GM21447 (cell line): ENCODE measurements around the gene PGK2.
"Not testable (repeated sequence)": the region's sequence is repeated elsewhere in the genome, so short reads cannot be mapped to it uniquely, and the experiment has no call there.

ENCODE experiments used
- ATAC-seq: cut with Tn5 transposase; IDR thresholded peaks from one replicate; pipeline ENCODE4 v1.9.1; 2021; ENCODE audit not compliant: unreplicated experiment

The PGK2 gene

DNA sequence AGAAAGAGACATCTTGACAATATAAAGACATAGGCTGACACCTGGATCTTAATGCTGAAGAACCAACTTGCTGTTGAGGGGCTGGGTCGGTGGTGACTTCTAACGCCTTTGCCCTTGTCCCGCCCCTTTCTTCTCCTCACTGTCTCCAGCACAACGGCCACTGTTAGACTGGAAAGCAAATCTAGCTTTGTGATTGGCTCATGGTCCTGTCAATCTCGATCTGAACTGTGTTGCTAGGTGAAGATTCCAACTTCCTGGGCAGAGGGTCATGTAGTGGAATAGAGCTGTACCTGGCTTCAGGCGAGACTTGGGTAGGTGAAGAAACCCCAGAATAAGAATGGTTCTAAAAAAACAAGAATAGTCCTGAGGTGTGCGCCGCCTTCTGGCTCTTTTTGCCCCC lies at the start of gene PGK2:
Gene PGK2, minus strand, starts transcription at position 110 of the 400 bp plus-strand sequence. Its CDS starts 98 bp downstream, at position 12.
- ATAC-seq = no peak

DNA sequence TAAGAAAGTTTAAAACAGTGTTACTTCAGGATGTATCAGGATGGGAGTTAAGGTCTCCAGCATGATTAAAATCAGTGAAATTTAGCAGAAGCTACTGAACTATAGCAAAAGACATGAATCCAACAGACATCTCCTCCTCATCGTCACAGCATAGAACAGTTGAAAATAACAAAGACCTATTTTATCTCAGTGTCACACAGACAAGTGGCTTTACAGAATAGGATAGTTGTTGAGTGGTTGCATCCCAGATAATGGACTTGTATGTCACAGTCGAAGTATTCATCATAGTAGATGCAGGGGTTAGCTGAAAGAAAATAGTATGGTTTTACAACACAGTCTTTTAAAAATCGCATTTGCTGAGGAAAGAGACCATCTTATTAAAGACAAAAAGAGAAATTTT lies 48.1 kb upstream of the PGK2 start:
- ATAC-seq = no peak

DNA sequence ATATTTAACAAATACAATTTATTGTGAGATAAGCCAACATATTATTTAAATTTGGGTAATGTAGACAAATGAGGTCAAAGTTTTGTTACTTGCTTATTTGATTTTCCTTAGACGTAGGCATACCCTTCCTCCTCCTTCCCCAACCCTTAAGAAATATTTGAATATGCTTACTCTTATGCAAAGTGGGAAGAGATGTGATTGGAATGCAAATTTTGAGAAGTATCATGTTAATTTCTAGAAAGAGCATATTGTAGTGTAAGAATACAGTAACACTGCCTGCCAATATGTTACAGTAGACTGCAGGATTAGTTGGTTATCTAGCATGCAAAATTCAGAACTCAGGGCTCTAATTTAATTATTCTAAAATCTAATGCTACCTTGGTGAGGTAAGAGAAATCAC lies 46.3 kb upstream of the PGK2 start:
- no peak for ATAC-seq

DNA sequence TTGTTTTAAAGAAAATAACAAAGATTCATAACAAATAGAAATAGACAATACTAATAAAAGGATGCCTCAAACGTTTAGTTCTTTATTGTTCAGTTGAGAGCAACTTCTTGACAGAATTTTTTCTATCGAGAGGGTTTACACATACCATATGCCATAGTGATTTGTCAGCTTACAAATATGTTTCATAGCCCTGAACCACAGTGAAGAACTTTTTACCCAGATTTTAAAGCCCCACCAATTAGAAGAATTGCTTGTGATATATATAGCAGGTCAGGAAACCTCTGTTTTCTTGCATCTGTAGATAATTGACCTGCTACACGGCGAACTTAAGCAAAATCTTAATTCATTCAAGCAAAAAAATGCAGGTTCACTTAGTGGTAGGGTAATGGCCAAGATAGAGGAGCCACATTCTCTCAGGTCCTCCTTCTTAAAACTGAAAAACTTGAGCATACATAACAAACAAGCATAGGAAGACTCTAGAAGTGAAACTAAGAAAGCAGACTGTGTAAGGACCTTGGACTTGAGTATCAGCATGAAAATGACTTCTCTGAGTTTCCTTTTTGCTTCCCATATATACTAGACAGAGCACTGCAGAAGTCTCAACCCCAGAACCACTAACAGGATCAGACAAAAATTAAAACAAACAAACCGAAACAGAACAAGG lies 39.8 kb upstream of the PGK2 start:
- ATAC-seq = peak; percentile 97

DNA sequence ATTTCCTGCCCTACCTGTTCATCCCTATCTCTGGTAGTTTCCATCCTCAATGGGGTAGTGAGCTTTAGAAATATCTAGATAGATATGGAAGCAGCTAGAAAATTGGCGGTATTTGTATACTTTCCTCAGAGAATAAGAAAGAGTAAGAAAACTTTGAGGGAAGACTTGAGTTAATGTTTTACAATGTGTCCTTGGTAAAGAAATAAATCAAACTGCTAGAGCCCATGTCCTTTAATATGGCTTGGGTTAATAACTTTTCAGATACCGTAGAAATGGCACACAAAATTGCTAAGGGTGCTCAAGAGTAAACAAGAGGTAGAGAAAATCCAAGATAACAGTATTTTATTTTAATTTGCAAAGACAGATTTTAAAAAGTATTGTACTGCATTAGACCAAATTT lies 28.1 kb upstream of the PGK2 start:
- ATAC-seq = no peak

DNA sequence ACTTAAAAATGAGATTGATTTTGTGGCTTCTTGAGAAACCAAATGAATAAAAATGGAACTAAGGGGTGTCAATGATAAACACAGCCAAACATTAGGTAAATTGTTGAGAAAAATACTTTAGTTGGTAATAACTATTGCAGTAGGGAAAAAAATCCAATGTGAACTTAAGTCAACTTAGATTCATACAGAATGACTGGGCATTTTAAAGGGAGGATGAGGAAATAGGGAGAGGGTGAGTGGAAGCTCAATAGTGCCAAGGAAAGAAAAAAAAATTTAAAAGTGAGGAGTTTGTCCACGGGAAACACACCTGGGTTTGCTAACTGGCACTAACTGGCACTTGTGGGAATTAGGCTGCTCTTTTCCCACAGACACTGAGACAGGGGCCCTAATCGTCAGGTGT lies 26.2 kb upstream of the PGK2 start:
- ATAC-seq = no peak

DNA sequence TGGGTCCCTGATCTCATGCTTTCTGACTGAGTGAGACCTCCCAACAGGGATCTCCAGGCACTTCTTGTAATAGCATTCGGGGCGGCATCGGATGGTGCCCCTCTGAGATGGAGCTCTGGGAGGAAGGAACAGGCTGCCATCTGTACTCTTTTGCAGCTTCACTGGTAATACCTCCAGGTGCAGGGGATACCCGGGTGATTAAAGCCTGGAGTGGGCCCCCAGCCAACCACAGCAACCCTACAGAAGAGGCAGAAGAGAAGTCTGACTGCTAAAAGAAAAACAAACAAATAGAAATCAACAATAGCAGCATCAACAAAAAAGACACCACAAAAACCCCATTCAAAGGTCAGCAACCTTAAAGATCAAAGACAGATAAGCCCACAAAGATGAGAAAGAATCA lies 19.1 kb upstream of the PGK2 start:
- ATAC-seq = no peak

DNA sequence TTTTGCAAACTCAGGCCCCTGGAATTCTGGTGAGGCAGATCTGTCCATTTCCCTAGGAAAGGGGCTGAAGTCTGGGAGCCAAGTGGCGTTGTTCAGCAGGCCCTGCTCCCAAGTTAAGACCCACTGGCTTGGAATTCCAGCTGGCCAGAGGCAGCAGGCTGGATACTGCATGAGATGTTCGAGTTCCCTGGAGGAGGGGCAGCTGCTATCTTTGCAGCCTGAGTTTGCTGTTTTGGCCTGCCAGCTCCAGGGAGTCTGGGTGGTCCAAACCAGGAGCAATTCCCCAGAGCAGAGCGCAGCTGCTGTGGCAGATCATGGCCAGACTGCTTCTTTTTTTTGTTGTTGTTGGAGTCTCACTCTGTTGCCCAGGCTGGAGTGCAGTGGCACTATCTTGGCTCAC lies 18.2 kb upstream of the PGK2 start:
- ATAC-seq = no peak

DNA sequence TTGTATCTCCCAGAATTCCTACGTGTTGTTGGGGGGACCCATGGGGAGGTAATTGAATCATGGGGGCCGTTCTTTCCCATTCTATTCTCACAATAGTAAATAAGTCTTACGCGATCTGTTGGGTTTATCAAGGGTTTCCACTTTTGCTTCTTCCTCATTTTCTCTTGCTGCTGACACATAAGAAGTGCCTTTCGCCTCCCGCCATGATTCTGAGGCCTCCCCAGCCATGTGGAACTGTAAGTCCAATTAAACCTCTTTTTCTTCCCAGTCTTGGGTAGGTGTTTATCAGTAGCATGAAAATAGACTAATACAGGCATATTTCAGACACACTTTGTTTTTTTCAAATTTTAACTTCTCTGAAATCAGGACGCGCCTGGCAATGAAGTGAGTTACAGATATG lies 14.4 kb upstream of the PGK2 start:
- no peak for ATAC-seq

DNA sequence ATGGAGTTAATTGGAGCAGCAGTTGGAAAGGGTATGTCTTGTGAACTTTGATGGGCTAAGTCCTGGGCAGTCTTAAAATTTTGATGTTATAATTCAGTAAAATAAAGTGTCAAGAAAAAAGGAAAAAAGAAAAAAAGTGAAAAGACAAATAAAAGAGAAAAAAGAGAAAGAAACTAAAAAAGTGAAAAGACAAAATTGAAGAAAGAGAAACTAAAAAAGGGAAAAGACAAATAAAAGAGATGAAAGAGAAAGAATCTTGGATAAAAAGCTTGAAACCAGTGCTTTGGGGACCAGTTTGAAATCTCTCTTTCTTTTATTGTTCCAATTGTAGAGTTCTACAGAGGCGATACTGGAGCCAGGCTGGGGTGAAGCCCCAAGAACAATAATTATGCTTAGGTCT lies 12.0 kb upstream of the PGK2 start:
- no peak for ATAC-seq

DNA sequence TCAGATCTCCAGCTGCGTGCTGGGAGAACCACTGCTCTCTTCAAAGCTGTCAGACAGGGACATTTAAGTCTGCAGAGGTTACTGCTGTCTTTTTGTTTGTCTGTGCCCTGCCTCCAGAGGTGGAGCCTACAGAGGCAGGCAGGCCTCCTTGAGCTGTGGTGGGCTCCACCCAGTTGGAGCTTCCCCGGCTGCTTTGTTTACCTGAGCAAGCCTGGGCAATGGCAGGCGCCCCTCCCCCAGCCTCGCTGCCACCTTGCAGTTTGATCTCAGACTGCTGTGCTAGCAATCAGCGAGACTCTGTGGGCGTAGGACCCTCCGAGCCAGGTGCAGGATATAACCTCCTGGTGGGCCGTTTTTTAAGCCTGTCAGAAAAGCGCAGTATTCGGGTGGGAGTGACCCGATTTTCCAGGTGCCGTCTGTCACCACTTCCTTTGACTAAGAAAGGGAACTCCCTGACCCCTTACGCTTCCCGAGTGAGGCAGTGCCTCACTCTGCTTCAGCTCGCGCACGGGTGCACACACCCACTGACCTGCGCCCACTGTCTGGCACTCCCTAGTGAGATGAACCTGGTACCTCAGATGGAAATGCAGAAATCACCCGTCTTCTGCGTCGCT lies 9.9 kb upstream of the PGK2 start:
- not testable (repeated sequence) for ATAC-seq

DNA sequence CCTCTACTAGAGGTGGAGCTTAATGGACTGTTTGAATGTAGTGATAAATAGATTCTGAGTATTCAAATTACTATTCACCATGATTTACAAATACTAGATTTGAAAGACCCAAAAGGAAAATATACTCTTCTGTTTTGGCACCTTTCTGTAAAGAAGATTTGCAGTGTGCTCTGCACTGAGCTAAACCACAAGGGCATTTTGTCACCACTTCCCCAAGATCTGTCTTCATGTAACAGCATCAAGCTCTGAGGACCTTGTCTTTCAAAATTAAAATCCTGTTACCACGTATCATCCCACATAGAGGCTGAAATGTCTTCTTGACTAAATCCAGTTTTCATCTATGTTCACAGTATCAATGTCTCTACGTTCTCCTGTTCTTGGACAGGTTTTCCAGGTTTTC lies 3.3 kb upstream of the PGK2 start:
- no peak for ATAC-seq

DNA sequence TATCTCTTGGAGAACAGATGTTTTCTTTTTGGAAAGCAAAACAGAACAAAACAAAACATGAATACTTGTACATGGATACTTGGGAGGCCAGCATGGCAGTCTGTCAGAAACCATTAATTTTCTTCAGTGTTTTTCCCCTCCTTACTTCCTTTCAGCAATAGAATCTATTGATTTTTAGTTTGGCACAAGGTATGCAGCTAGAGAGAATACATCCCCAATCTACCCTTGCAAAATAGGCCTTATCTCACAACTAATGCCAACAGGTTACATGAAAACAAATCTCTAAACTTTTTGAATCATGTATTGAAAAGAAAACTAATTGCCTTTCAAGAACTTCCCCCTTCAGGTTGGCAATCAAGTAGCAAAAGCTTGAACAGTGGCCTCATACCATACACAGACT lies 2.8 kb downstream of the PGK2 start:
- no peak for ATAC-seq

DNA sequence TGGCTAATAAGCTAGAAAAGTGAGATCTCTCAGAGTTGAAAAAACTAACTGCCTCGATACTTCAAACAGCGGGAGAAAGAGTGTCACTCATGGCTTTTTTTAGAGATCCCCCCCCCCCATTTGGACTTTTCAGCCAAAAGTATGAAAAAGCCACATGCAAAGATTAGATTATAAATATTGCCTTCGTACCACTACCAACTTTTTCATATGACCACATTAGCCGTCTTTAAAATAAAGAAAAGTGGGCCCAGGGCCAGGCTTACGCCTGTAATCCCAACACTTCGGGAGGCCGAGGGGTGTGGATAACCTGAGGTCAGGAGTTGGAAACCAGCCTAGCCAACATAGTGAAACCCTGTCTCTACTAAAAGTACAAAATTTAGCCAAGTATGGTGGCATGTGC lies 4.4 kb downstream of the PGK2 start:
- no peak for ATAC-seq

DNA sequence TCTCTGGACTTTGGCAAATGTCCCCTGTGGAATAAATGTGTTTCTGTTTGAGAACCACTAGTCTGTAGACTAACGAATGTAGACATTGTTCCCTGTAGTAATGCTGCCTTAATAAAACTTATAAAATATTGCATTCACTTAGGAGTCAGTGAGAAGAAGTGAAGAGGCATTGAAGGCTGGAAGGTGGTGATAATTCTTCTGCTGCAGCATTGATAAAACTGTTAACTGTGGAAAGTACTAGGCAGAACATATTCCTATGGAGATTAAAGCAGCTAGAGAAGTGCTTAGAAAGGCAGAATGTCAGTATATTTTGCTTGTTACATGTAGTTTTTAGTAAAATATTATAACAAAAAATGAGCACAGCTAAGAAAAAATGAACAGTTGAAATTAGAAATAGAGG lies 4.8 kb downstream of the PGK2 start:
- ATAC-seq = no peak

DNA sequence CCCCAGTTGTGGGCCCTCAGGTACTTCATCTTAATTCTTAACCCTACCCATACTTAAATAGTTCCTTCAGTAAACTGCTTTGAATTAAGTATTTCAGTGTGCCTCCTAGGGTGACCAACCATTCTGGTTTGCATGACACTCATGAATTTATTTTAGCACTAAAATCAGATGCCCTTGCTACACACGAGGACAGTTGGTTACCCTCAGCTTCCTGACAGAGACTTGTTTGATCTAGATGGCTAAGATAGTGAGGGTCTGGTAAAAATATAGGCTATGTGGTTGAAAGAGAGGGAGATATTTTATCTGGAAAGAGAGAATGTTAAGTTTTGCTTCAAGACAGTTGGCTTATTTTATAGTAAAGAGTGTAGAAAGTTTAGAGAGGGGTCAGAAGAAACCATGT lies 10.6 kb downstream of the PGK2 start:
- no peak for ATAC-seq

DNA sequence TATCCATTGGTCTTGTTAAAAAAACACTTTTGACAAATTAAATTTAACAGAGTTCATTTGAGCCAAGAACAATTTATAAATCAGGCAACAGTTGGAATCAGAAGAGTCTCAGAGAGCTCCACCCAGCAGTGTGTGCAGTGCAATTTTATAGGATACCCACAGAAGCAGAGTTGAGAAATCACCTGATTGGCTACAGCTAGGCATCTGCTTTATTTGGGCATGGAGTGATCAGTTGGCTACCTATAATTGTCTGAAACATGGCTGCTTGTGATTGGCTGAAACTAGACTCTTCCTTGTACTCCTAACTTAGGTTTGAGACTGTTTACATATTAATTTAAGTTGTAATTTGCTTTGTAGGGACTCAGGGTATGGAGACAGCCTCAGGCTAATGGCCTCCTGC lies 12.0 kb downstream of the PGK2 start:
- ATAC-seq = no peak

DNA sequence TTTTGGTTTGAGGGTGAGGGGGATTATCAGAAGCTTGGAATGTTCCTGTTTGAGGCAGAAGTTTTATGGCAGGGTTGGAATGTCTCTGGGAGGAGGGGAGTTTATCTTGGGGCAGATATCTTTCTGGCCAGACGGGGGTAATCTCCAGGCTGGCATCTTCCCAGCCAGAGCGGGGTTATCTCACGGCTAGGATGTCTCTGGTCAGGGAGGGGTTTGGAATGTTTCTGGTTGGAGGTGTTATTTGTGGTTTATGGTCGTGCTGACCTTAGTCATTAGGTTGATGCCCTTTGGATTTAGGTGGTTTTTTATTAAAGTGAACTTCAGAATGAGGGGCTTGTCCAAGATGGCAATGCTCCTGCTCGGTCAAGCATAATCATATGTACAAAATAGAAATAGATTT lies 14.8 kb downstream of the PGK2 start:
- ATAC-seq = no peak

DNA sequence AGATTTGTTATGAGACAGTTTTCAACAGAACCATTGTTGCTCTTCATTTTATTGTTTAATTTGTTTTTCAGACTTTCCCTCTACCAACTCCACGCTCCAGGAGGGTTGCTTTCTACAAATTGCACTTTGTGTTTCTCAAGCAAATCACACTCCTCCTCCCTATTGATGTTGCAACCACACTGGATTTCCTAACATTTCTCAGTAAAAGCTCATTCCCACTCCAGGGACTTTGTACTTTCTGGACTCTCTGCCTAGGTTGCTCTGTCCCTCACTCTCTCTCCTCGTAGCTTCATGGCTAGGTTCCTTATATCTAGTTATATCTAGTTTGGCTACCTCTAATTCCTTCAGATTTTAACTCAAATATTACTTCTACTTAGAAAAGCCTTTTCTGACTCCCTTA lies 20.3 kb downstream of the PGK2 start:
- ATAC-seq = no peak

DNA sequence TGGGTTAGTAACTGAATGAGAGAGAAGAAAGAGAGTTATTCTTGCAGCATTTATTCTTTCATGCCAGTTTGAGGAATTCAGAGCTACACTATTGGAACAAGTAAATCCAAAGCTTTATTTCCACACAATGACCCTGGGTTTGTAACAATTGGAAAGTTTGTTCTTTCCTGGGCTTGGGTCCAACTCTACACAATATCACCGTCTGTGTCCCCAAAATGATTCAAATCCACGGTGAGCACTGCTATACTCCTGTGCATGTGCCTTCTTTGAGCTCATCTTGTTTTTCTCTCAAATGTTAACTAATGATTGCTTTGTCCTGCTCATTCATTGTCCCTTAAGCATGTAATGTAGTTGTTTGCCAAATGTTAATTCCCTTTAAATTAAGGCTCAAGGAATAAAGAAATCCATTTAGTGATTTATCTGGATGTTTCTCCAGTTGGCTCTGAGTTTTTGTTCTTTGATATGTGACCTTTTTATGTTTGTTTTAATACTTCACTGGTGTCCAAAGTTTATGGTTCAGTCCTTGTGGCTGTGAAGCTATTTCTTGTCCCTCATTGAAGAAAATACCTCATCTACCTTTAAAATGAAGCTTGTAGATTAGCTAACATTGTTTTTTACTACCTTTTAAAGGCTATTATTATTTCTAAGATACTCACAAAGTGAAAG lies 22.4 kb downstream of the PGK2 start:
- ATAC-seq = no peak

DNA sequence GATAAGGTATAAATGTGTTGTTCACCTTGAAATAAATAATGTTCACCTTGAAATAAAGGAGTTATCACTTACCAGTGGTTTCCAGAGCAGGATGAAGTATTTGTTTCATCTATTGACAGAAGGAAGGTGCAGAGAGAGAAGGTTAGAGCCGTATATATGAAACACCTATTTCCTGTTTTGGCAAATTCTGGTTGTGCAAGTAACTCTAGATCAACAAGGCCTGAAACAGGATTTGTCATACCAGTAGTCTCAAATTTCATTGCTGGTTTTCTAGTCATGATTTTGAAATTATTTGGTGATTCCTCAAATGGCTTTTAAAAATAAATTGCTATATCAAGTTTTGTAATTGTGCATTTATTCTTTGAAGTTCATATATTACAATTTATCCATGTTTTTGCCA lies 42.8 kb downstream of the PGK2 start, which contains the start of gene CRISP3:
Gene CRISP3, minus strand, starts transcription at position 130 of the 400 bp plus-strand sequence. Its CDS starts 21 bp downstream, at position 109.
- ATAC-seq = no peak

DNA sequence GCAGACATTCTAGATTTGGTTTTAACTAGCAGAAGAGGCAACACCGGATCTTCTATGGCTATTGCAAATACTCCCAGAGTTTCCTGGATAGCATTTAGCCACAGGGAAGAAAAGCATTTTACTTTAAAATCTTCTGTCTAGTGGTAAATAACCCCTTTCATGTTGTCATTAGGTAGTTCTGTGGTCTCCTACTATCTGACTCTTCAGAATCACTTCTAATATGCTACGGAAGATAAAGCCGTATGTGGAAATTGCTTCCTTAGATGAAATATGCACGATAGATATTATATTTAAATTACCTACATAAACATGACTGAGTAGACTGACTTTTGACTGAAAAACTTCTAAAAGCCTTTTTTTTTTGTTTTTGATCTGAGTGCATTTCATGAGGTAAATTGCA lies 43.7 kb downstream of the PGK2 start:
- ATAC-seq = no peak
